ENCODE data around the gene MEOX2. TPM values are rescaled to one million over a fixed set of nuclear protein-coding genes. Genes with fewer than 3 reads are reported as not detected.

MEOX2 gene
- total RNA-seq, 6 donors from 2014 or later: 2.9 to 17.2 (median 8.6) TPM

DNA sequence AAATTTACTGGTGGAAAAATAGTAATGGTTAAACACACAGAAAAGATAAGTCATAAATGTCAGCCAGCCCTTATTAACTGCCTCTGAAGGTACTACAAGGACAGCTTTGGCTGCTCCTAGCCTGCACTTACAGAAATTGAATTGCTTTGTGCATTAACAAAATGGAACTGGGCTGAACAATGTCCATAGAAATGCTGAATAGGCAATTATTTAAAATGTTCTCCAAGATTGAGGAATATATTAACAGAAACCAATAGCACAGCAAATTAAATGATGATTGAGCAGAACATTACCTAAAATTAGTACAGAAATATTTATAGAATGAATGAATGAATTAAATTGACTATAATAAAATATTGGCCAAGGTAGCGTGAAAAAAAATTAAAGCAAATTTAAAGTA lies 82.3 kb downstream of the MEOX2 start:
- Histone ChIP-seq H3K27ac (no peak overlapping the region), H3K4me1 (no peaks in the 10 kb centered on the region), H3K4me3 (no peak overlapping the region), H3K36me3 (no peaks in the 10 kb centered on the region), H3K27me3 (no peaks in the 10 kb centered on the region), H3K9me3 (no peaks in the 10 kb centered on the region)
- DNase-seq (no peak), ATAC-seq (ENCODE audit: low FRiP score in 2 of 2) (no peak)
- TF ChIP-seq, protein P1, sequence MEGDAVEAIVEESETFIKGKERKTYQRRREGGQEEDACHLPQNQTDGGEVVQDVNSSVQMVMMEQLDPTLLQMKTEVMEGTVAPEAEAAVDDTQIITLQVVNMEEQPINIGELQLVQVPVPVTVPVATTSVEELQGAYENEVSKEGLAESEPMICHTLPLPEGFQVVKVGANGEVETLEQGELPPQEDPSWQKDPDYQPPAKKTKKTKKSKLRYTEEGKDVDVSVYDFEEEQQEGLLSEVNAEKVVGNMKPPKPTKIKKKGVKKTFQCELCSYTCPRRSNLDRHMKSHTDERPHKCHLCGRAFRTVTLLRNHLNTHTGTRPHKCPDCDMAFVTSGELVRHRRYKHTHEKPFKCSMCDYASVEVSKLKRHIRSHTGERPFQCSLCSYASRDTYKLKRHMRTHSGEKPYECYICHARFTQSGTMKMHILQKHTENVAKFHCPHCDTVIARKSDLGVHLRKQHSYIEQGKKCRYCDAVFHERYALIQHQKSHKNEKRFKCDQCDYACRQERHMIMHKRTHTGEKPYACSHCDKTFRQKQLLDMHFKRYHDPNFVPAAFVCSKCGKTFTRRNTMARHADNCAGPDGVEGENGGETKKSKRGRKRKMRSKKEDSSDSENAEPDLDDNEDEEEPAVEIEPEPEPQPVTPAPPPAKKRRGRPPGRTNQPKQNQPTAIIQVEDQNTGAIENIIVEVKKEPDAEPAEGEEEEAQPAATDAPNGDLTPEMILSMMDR (IDR thresholded peaks at IDR 0.05): no peak
- TF ChIP-seq POLR2A (IDR thresholded peaks at IDR 0.05) (no peak), POLR2AphosphoS5 (IDR thresholded peaks at IDR 0.05) (no peak), EP300 (IDR thresholded peaks at IDR 0.05) (no peak)
- 100% methylated on average over 1 of the region's 1 CpG for WGBS, 2 donors

DNA sequence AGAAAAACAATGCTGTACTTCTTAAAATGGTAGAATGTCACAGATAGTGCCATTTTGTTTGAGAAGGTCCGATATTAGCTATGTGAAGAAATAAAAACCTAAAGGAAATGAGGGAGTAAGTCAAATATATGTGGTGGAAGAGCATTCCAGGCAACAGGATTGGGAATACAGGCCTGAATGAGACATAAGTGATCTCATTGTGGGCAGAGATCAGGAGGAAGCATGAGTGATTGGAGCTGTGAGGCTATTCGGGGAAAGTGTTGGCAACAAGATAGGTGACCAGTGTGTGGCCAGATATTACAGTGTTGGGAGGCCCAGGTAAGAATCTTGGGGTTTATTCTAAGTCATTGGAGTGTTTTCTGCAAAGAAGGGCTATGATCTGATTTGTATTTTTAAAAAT lies 83.4 kb downstream of the MEOX2 start:
- DNase-seq: no peak
- H3K36me3 ChIP-seq: no peaks in the 10 kb centered on the region
- TF ChIP-seq EP300 (IDR thresholded peaks at IDR 0.05) (no peak), POLR2A (IDR thresholded peaks at IDR 0.05) (no peak), POLR2AphosphoS5 (IDR thresholded peaks at IDR 0.05) (no peak)
- TF ChIP-seq, protein P1 (IDR thresholded peaks at IDR 0.05): no peak
- 47 to 62% methylated on average over 2 of the region's 2 CpGs for WGBS, 2 donors
- no peak overlapping the region for H3K27ac ChIP-seq
- no peaks in the 10 kb centered on the region for H3K27me3 ChIP-seq
- no peak for ATAC-seq (ENCODE audit: low FRiP score in 2 of 2)
- H3K9me3 ChIP-seq: no peaks in the 10 kb centered on the region
- H3K4me3 ChIP-seq: no peak overlapping the region
- H3K4me1 ChIP-seq: no peaks in the 10 kb centered on the region

DNA sequence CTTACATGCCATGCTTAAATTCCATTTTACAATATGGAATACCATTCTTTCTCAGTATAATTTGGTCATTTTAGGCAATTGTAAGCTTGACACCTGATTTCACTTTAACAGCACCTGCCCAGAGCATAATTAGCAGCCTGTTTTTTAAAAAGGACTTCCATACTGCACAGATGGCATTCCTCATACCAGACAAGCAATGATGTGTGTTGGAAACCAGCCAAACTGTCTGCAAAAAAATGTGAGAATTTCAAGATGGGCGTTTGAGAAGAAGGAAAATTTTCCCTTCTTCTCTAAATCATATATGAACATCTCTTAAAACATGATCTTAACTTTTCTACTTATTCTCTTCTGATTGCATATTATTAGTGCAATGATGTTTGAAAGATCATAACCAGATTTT lies 84.2 kb downstream of the MEOX2 start:
- ATAC-seq (ENCODE audit: low FRiP score in 2 of 2) (no peak), DNase-seq (no peak)
- H3K4me1 ChIP-seq: no peaks in the 10 kb centered on the region
- H3K4me3 ChIP-seq: no peak overlapping the region
- H3K9me3 ChIP-seq: no peaks in the 10 kb centered on the region
- no peaks in the 10 kb centered on the region for H3K36me3 ChIP-seq
- H3K27ac ChIP-seq: no peak overlapping the region
- TF ChIP-seq POLR2A (IDR thresholded peaks at IDR 0.05): no peak
- no peak for TF ChIP-seq EP300 (IDR thresholded peaks at IDR 0.05)
- TF ChIP-seq POLR2AphosphoS5 (IDR thresholded peaks at IDR 0.05): no peak
- TF ChIP-seq, protein P1 (IDR thresholded peaks at IDR 0.05): no peak
- 30 to 37% methylated on average over 1 of the region's 1 CpG for WGBS, 2 donors
- no peaks in the 10 kb centered on the region for H3K27me3 ChIP-seq

DNA sequence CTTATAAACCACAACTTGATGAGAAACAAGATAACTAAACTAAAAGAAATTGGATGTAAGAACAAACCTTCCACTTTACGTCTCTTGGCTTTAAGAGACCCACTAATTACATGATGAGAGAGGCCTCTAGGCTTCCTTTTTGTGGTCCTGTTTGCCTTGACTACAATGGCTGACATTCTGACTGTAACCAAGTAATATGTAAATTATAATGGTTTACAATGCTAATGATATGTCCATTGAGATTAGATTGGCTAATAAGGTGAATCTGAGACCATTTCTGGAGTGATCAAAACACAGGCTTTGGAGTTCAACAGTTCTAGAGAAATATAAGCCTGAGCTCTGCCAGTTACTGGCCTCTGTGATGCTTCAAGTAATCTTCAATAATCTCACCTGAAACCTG lies 85.3 kb downstream of the MEOX2 start:
- Histone ChIP-seq H3K27me3 (no peaks in the 10 kb centered on the region), H3K27ac (no peak overlapping the region), H3K9me3 (no peaks in the 10 kb centered on the region), H3K4me3 (no peak overlapping the region), H3K4me1 (no peaks in the 10 kb centered on the region), H3K36me3 (no peaks in the 10 kb centered on the region)
- ATAC-seq (ENCODE audit: low FRiP score in 2 of 2) (no peak), DNase-seq (no peak)
- TF ChIP-seq, protein P1 (IDR thresholded peaks at IDR 0.05): no peak
- 60 to 89% methylated on average over 1 of the region's 1 CpG for WGBS, 2 donors

DNA sequence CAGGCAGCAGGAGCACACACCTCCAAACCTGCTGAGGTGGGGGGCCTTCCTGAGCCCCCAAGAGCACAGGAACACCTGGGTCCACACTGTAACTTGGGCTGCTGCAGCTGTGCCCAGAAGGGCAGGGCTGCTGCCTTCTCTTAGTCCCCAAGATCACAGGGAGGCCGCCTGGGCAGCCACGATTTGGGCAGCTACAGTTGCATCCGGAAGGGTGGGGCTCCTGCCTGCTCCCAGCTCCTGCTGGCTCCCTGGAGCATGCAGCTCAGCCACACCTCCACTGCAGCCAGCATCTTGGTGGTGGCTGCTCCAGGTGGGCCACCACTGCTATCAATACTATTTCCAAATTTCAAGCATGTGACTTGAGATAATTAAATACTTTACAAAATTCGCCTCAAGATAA lies 86.2 kb downstream of the MEOX2 start:
- Histone ChIP-seq H3K4me3 (no peak overlapping the region), H3K27ac (no peak overlapping the region), H3K4me1 (no peaks in the 10 kb centered on the region), H3K9me3 (no peaks in the 10 kb centered on the region), H3K36me3 (no peaks in the 10 kb centered on the region), H3K27me3 (no peaks in the 10 kb centered on the region)
- DNase-seq (peak in 1 of 2 donors; percentile 33), ATAC-seq (ENCODE audit: low FRiP score in 2 of 2) (no peak)
- TF ChIP-seq POLR2AphosphoS5 (IDR thresholded peaks at IDR 0.05) (no peak), EP300 (IDR thresholded peaks at IDR 0.05) (no peak), POLR2A (IDR thresholded peaks at IDR 0.05) (no peak)
- TF ChIP-seq, protein P1 (IDR thresholded peaks at IDR 0.05): no peak
- 50 to 59% methylated on average over 2 to 4 of the region's 4 CpGs for WGBS, 2 donors
